ENCODE measurements around the gene PRLH.
A peak's percentile ranks its signal among the peaks of the same experiment; 100 is the strongest.
"Not testable (repeated sequence)": the region's sequence is repeated elsewhere in the genome, so short reads cannot be mapped to it uniquely, and the experiment has no call there.

PRLH gene

DNA sequence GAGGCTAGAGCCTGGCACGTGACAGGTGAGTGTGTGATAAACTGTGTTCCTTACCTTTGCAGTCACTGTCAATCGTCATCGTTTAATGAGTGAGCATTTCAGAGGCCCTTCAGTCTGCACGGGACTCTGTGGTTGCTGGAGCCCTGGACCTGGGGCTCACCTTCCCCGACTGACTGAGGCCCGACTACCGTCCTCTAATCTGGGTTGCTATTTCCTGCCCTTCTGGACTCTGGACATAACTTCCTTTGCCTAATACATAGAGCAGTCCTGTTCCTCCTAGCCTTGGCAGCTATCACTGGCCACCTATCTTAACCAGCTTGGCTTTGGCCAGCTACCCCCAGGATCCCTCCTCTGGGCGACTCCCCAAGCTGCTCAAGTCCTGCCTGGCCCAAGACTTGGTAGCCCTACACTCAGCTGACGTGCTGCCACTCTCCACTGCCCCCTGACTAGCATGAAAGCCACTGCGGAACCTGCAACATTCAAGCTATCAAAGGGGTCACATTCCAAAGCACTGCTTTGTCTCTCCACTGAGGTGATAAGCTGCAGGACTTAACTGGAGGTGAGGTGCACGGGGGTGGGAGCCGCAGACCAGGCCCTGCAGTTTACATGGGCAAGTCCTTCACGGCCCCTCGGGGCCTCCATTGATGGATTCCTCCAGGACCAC, 35.2 kb downstream of the PRLH start:
- no peak for DNase-seq (ENCODE audit: low read depth)

DNA sequence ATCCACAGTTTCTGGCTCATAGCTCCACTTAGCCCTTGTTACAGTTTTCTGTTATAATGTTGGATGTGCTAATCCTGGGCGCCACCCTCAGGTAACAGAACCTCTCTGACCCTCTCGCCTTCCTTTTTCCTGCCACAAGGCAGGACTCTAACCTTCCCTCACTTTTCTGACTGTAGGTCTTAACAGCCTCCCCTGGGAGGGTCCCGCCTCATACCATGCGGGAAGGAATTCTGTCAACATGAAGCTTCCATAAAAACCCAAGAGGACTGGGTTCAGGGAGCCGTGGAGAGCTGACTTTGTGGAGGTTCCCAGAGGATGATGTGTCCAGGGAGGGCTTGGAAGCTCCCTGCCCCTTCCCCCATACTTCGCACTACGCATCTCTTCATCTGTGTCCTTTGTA, 36.0 kb downstream of the PRLH start:
- DNase-seq (ENCODE audit: low read depth): no peak

DNA sequence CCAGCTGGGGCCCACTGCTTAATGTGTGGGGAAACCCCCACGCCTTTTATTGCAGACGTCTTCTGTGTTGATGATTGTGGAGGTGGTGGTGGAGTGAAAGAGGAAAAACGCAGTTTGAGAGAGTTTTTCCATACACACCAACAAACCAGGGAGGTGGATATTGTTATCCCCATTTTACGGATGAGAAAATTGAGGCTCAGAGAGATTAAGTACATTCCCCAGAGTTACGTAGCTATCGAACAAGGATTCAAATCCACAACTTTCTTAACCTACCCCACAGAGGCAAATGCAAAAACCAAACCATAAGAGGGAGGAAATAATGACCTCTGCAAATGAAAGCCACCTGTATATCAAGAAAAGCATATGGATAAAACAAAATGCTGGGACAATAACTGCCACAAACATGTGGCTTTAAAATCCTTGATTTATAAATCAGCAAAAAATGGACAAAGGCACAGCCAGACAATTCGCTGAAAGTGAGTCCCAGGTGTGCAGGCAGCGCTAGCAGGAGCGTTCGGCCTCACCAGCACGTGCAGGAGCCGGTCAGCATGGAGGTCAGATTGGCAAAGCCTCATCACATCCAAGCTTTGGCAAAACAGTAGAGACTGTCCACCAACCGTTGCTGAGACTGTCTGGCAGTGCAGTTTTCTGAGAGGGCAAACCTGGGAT, 36.8 kb downstream of the PRLH start:
- no peak for DNase-seq (ENCODE audit: low read depth)

DNA sequence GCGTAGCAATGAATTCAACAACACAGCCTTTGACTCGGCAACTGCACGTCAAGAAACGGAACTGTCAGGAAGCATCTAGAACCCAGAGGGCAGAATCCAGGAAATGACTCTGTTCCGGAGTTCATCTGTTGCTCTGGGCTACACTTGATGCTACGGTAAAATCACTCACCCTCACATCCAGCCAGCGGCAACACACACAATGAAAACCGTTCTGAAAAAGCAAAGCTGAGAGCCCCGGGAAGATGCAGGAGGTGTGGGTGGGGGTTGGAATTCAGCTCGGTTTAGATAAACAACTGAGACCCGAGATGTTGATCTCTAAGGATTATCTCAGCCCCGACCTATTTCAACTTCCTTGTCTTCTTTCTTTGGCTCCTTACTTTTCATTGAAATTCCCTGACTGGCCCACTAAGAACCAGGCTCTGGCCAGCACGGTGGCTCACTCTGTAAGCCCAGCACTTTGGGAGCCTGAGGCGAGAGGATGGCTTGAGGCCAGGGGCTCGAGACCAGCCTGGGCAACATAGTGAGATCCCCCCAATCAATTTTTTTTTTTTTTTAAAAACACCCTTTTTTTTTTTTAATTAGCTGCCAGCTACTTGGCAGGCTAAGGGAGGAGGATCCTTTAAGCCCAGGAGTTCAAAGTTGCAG, 37.5 kb downstream of the PRLH start:
- peak; percentile 15 for DNase-seq (ENCODE audit: low read depth)

DNA sequence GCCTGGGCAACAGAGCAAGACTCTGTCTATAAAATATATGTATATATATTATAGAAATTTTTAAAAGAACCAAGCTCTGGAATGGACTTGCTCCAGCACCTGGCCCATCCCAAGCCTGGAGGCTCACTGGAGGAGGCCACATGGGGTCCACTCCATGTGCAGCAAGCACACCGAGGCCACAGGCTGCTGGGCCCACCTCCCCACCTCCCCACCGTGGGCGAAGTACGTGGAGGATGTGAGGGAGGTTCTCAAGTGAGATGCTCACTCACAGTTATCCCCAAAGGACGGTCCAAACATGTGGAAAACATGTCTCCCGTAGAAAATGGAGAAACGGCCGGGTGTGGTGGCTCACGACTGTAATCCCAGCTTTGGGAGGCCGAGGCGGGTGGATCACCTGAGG, 38.0 kb downstream of the PRLH start:
- DNase-seq (ENCODE audit: low read depth): no peak

DNA sequence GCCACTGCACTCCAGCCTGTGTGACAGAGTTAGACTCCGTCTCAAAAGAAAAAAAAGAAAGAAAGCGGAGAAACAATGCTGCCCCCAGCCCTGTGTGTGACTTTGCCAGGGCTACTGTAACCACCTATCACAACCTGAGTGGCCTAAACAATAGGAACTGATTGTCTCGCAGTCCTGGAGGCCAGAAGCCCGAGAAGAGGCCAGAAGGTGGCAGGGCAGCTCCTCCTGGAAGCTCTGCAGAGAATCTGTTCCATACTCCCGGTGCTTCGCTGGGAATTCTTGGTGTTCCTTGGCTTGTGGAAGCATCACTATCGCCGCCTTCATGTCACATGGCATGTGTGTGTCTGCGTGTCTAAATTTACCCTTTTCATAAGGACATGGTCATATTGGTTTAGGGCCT, 38.6 kb downstream of the PRLH start:
- DNase-seq (ENCODE audit: low read depth): no peak

DNA sequence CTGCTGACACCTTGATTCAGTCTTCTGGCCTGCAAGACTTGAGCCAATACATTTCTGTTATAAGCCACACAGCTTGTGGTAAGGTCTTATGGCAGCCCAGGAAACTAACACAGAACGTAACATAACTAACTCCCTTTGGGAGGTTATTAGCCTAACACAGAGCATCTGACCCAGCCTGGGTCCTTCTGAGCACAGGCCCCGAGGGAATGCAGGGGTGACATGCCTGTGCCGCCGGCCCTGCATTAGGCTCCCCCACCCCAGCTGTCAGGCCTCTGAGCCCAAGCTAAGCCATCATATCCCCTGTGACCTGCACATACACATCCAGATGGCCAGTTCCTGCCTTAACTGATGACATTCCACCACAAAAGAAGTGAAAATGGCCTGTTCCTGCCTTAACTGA, 40.1 kb downstream of the PRLH start:
- not testable (repeated sequence) for DNase-seq (ENCODE audit: low read depth)

DNA sequence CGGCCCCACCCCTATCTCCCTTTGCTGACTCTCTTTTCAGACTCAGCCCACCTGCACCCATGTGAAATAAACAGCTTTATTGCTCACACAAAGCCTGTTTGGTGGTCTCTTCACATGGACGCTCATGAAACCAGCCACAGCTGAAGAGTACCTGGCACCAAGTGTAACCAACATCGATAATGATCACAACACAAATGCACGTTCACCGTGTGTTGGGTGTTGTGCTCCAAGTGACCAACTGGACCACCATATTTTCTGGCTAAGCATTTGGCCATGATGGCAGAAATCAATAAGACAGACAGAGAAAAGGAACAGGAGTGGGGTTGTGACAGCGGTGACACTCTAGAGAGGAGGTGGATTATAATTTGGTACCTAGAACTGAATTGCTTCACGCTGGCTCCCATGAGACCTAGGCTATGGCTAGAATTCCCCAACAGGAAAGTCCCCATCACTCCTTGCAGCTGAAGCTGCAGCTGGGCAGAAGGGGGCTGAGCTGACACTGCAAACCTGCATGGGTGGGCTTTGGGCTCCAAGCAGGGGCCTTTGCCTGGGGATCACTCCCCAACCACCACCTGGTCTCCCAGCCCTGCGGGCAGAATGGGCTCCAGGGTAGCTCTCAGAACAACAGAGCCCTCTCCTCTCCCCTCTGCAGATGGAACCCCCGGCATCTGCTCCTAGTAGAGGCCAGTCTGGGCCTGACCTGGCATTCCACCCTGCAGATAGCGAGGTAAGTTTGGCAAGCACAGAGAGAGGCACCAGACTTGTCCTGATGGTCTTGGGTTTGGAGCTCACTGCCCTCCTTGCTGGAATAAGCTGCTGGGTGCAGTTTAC, 46.4 kb downstream of the PRLH start:
- DNase-seq (ENCODE audit: low read depth): no peak

DNA sequence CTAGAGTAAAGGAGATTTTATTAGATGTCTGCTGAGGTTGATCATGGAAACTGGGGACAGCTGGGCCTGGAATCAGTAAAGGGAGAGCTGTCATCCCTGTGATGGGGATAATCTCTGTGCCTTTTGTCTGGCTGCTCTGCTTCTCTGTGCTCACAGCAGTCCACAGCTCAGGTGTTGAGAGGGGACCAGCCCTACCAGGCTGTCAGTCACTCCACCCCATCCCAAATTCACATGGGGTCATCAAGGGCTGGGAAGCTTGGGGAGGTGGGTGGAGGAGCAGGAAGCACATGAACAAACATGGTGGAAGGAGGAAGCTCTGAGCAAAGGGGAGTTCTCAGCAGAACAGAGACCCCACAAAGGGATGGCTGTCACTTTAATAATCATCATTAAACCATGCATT, 47.3 kb downstream of the PRLH start:
- DNase-seq (ENCODE audit: low read depth): no peak

DNA sequence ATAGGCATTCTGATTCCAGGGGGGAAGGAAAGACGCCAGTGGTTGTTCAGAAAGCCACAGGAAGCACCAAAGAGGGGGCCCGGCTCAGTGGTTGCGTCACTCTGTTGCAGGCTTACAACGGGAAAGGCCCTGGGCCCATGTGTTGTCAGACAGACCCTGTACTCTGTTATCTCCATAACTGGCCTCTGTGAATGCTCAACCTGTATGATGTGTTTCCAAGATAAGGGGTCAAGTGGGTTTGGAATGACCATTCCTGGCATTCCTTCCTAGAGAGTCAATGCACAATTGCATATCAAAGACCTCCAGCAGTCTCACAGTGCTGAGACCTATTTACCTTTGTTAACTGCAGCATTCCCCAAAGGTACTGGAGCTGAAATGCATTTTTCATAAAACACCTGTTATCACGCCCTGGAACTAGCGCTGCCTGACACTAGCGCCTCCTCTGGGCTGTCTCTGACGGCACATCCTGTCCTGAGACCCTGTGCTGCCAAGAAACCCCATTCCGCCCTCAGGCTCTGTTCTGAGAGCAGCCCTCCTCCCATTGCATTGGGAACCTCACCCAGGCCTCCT, 47.9 kb downstream of the PRLH start:
- no peak for DNase-seq (ENCODE audit: low read depth)

DNA sequence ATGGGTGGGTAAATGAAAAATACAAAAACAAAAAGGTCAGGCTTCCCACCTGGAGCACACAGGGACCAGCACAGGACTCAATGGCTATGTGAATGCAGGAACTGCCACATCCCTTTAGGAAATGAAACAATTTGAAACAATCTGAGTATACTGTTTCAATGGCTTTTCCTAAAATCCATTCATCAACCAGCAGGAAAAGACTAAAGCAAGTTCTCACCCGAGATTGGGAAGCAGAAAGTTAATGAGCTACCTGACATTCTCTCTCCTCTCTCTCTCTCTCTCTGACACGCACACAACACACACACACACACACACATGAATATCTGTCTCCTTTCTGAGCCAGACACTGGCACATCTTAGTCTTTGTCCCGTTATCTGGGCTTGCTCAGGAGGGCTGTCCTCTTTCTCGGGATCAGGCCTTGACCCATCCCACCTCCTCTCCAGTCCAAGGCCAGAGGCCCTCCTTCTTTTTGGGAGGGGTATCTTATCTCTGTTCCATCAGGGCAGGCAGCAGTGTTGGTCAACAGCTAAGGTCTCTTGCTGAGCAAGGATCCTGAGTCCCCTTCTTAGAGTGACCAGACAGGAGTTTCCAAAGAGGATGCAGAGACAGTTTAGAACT, 49.4 kb downstream of the PRLH start:
- DNase-seq (ENCODE audit: low read depth): no peak

DNA sequence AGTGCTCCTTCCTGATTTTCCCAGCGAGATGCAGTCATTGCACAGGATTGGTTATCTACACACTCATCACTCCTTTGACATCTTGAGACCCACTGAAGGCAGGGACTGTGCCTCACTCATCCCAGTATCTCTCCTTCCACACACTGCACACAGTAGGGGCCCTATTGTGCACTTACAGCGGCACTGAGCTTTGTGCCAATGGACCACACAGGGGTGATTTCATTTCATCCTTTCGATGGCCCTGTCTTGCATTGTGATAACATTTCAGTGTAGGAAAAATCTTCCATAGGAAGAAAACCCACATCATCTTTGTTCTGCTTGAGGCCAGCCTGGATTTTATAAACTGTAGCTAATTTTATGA, 50.0 kb downstream of the PRLH start:
- no peak for DNase-seq (ENCODE audit: low read depth)

All from activated gamma-delta T cell treated with anti-CD3 and anti-CD28 coated beads, Interleukin-2, amount 50 U/mL, for 16 hours (primary cell).